Prostate gland (tissue), 2 donors: ENCODE measurements around the gene HTR3C. TPM values are rescaled to one million over a fixed set of nuclear protein-coding genes. Genes with fewer than 3 reads are reported as not detected.
"Not testable (repeated sequence)": the region's sequence is repeated elsewhere in the genome, so short reads cannot be mapped to it uniquely, and the experiment has no call there.

Experiments
- DNase-seq: peaks from one replicate; pipeline ENCODE4 v3.0.0-alpha.2; 2019; ENCODE audit warnings: low spot score
- H3K27ac ChIP-seq, 2 donors: fragments of 200-600 bp; sonication (generic); 2 replicates each; pipeline ENCODE4 v1.5.1; 2017 to 2019
- H3K27me3 ChIP-seq: fragments of 200-600 bp; sonication (generic); replicated peaks from 2 replicates; pipeline ENCODE4 v1.5.1; 2019; ENCODE audit not compliant: insufficient read depth
- H3K36me3 ChIP-seq, 2 donors: fragments of 200-600 bp; sonication (generic); 1 replicate in 1 of 2; 2 replicates in 1 of 2; pipeline versions ENCODE4 v1.5.1 to v1.8.1; 2017 to 2019
- H3K4me1 ChIP-seq: fragments of 200-600 bp; sonication (generic); replicated peaks from 2 replicates; pipeline ENCODE4 v1.5.1; 2019
- H3K4me3 ChIP-seq, 2 donors: fragments of 200-600 bp; sonication (generic); 2 replicates each; pipeline ENCODE4 v1.5.1; 2017 to 2019
- H3K9me3 ChIP-seq: fragments of 200-600 bp; sonication (generic); 2 replicates; pipeline ENCODE4 v1.5.1; 2017
- CTCF ChIP-seq, 4 experiments: fragments of 200-600 bp in 2 of 4; fragments of 450-650 bp in 2 of 4; sonication (generic) in 2 of 4; IDR thresholded peaks; 1 replicate in 3 of 4; 2 replicates in 1 of 4; pipeline ENCODE4 v1.5.1; 2016 to 2019; ENCODE audit warnings: antibody characterized with exemption in 4 of 4, mild to moderate bottlenecking in 2 of 4, moderate library complexity in 2 of 4
- POLR2A ChIP-seq: fragments of 450-650 bp; IDR thresholded peaks from one replicate; pipeline ENCODE4 v1.6.1; 2016; ENCODE audit warnings: antibody characterized with exemption, mild to moderate bottlenecking
- POLR2AphosphoS5 ChIP-seq: sonication (generic); formaldehyde crosslinking; IDR thresholded peaks from one replicate; pipeline ENCODE4 v1.6.1; 2017; ENCODE audit warnings: antibody characterized with exemption
- WGBS: methylation state at CpG from one replicate; pipeline ENCODE4 v1.1.5; 2018; 5-methylcytosine and 5-hydroxymethylcytosine counted together
- intact Hi-C: fragments of 100-400 bp; cut with DNase I; formaldehyde crosslinking; loops from one replicate; pipeline ENCODE4 v1.14.2; 2022
- total RNA-seq, 2 donors: library from RNA; depleted of rRNA; stranded (reverse); fragments of >200 nt; gene quantifications; one replicate each; pipeline ENCODE4 v1.1.0, GENCODE V29; 2016

HTR3C gene
- total RNA-seq, 2 donors from 2014 or later: 0.50 TPM; not detected in 1

GRCh38 chr3:184059424-184059823, 6.6 kb downstream of the HTR3C start:
- no peak for DNase-seq
- Histone ChIP-seq H3K9me3 (no peaks in the 10 kb centered on the region), H3K27ac (no peak overlapping the region), H3K27me3 (no peaks in the 10 kb centered on the region), H3K36me3 (no peaks in the 10 kb centered on the region), H3K4me1 (no peaks in the 10 kb centered on the region), H3K4me3 (no peak overlapping the region)
- intact Hi-C loops: no loop called here
- no peak for TF ChIP-seq POLR2A
- TF ChIP-seq CTCF (IDR thresholded peaks at IDR 0.05): no peak
- no peak for TF ChIP-seq POLR2AphosphoS5
- 66% methylated on average over 7 of the region's 7 CpGs for WGBS

GRCh38 chr3:184062637-184063036, 9.8 kb downstream of the HTR3C start:
- Histone ChIP-seq H3K36me3 (no peaks in the 10 kb centered on the region), H3K27ac (no peak overlapping the region), H3K4me3 (no peak overlapping the region), H3K4me1 (no peaks in the 10 kb centered on the region), H3K9me3 (no peaks in the 10 kb centered on the region), H3K27me3 (no peaks in the 10 kb centered on the region)
- TF ChIP-seq POLR2A (no peak), CTCF (IDR thresholded peaks at IDR 0.05) (no peak), POLR2AphosphoS5 (no peak)
- no peak for DNase-seq
- intact Hi-C loops: no loop called here

- Histone ChIP-seq H3K27ac (no peak overlapping the region), H3K27me3 (no peaks in the 10 kb centered on the region), H3K36me3 (no peaks in the 10 kb centered on the region), H3K9me3 (no peaks in the 10 kb centered on the region), H3K4me3 (no peak overlapping the region), H3K4me1 (no peaks in the 10 kb centered on the region)
- DNase-seq: no peak
- WGBS: 89% methylated on average over 2 of the region's 2 CpGs
- TF ChIP-seq CTCF (IDR thresholded peaks at IDR 0.05) (no peak), POLR2A (no peak), POLR2AphosphoS5 (no peak)
- intact Hi-C loops: no loop called here
Measured at GRCh38 chr3:184066211-184066610, 13.4 kb downstream of the HTR3C start.

GRCh38 chr3:184067573-184068055, 14.8 kb downstream of the HTR3C start:
- intact Hi-C loops: no loop called here
- H3K9me3 ChIP-seq: no peaks in the 10 kb centered on the region
- no peak for TF ChIP-seq POLR2AphosphoS5
- H3K27ac ChIP-seq: no peak overlapping the region
- no peak overlapping the region for H3K4me3 ChIP-seq
- whole genome bisulfite sequencing: 78% methylated on average over 6 of the region's 6 CpGs
- H3K27me3 ChIP-seq: no peaks in the 10 kb centered on the region
- no peak for DNase-seq
- H3K4me1 ChIP-seq: no peaks in the 10 kb centered on the region
- no peaks in the 10 kb centered on the region for H3K36me3 ChIP-seq

GRCh38 chr3:184068344-184068743, 15.5 kb downstream of the HTR3C start:
- no peak for DNase-seq

GRCh38 chr3:184071142-184071541, 18.3 kb downstream of the HTR3C start:
- H3K36me3 ChIP-seq, H3K27me3 ChIP-seq, H3K9me3 ChIP-seq, DNase-seq, H3K4me1 ChIP-seq, H3K4me3 ChIP-seq, H3K27ac ChIP-seq, intact Hi-C loops: not testable (repeated sequence)
- 92% methylated on average over 7 of the region's 7 CpGs for WGBS

More at GRCh38 chr3:184068344-184068743, 15.5 kb downstream of the HTR3C start:
- Histone ChIP-seq H3K27me3 (no peaks in the 10 kb centered on the region), H3K36me3 (no peaks in the 10 kb centered on the region), H3K9me3 (no peaks in the 10 kb centered on the region), H3K4me3 (no peak overlapping the region), H3K27ac (no peak overlapping the region), H3K4me1 (no peaks in the 10 kb centered on the region)
- 87% methylated on average over 5 of the region's 5 CpGs for WGBS
- TF ChIP-seq CTCF (IDR thresholded peaks at IDR 0.05) (no peak), POLR2A (no peak), POLR2AphosphoS5 (no peak)
- intact Hi-C loops: no loop called here
